HG03439 (cell line): Measurements from ENCODE around the gene MIXL1.
"Not testable (repeated sequence)": the region's sequence is repeated elsewhere in the genome, so short reads cannot be mapped to it uniquely, and the experiment has no call there.

Source experiments
- ATAC-seq: cut with Tn5 transposase; IDR thresholded peaks from one replicate; pipeline ENCODE4 v1.9.1; 2021; ENCODE audit warnings: mild to moderate bottlenecking, moderate library complexity; ENCODE audit not compliant: unreplicated experiment

Gene MIXL1

GRCh38 chr1:226212545-226212944 is 10.9 kb upstream of the MIXL1 start:
- no peak for ATAC-seq

- ATAC-seq, result no peak
Observed at GRCh38 chr1:226215239-226215638, 8.2 kb upstream of the MIXL1 start.

- ATAC-seq, result no peak
Observed at GRCh38 chr1:226216056-226216455, 7.4 kb upstream of the MIXL1 start.

GRCh38 chr1:226217273-226217672 is 6.2 kb upstream of the MIXL1 start:
- no peak for ATAC-seq

GRCh38 chr1:226220473-226221189 is 2.8 kb upstream of the MIXL1 start:
- ATAC-seq, result no peak

- no peak for ATAC-seq
Observed at GRCh38 chr1:226222686-226223085, 778 bp upstream of the MIXL1 start.

- peak; percentile 63 for ATAC-seq
Observed at GRCh38 chr1:226223786-226224244, 351 bp downstream of the MIXL1 start.

GRCh38 chr1:226226601-226227000 is 3.1 kb downstream of the MIXL1 start:
- no peak for ATAC-seq

- ATAC-seq, result no peak
Observed at GRCh38 chr1:226233293-226233692, 9.8 kb downstream of the MIXL1 start.

- no peak for ATAC-seq
Observed at GRCh38 chr1:226233806-226234205, 10.3 kb downstream of the MIXL1 start.

- no peak for ATAC-seq
Observed at GRCh38 chr1:226236826-226237225, 13.4 kb downstream of the MIXL1 start.

GRCh38 chr1:226239421-226239820 is 16.0 kb downstream of the MIXL1 start:
- no peak for ATAC-seq

GRCh38 chr1:226248091-226248490 is 24.6 kb downstream of the MIXL1 start:
- ATAC-seq, result no peak

GRCh38 chr1:226248796-226249195 is 25.3 kb downstream of the MIXL1 start:
- ATAC-seq, result no peak

- no peak for ATAC-seq
Observed at GRCh38 chr1:226250511-226250910, 27.0 kb downstream of the MIXL1 start.

GRCh38 chr1:226252841-226253240 is 29.4 kb downstream of the MIXL1 start:
- ATAC-seq, result not testable (repeated sequence)

- no peak for ATAC-seq
Observed at GRCh38 chr1:226253933-226254332, 30.5 kb downstream of the MIXL1 start.

- ATAC-seq, result no peak
Observed at GRCh38 chr1:226255380-226255779, 31.9 kb downstream of the MIXL1 start.

- no peak for ATAC-seq
Observed at GRCh38 chr1:226261818-226262217, 38.4 kb downstream of the MIXL1 start.

GRCh38 chr1:226268421-226269124 is 45.1 kb downstream of the MIXL1 start:
- no peak for ATAC-seq

- ATAC-seq, result not testable (repeated sequence)
Observed at GRCh38 chr1:226272233-226272902, 48.9 kb downstream of the MIXL1 start.

- no peak for ATAC-seq
Observed at GRCh38 chr1:226274138-226274537, 50.7 kb downstream of the MIXL1 start.
